Ovary (tissue), 3 donors: ENCODE measurements around the gene IHH.

Experiments
- CTCF ChIP-seq, 3 donors: fragments of 450-650 bp in 2 of 3; fragments of 200-600 bp in 1 of 3; IDR thresholded peaks; one replicate each; pipeline versions ENCODE4 v1.5.1 to v1.8.0; 2016 to 2022; ENCODE audit warnings: antibody characterized with exemption in 3 of 3, mild to moderate bottlenecking in 1 of 3
- POLR2A ChIP-seq: fragments of 450-650 bp; IDR thresholded peaks from one replicate; pipeline ENCODE4 v1.6.1; 2017; ENCODE audit warnings: antibody characterized with exemption, mild to moderate bottlenecking, moderate library complexity
- donor health status: DM: no; HTN: no; CAD: no.

DNA sequence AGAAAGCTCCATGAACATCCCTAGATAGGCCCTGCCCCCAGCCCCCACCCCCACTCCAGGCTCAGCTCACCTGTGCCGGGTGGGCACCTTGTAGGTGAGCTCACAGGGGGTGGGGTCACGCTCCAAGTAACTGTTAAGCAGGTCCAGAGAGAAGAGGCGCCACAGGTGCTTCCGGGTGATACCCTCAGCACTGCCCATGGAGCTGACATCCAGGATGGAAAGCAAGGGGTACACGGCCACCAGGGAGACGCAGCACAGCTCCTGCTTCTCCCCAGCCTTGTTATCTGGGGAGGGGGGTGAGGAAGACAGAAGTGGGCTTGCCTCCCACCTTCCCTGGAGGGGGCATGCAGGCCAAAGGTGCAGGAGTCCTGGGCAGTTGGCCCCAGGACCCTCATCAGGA is 41.3 kb downstream of the IHH start:
- no peak for TF ChIP-seq CTCF (IDR thresholded peaks at IDR 0.05)
- no peak for TF ChIP-seq POLR2A
